SK-N-SH (cell line): ENCODE data around the gene TLR7. TPM values are rescaled to one million over a fixed set of nuclear protein-coding genes. Genes with fewer than 3 reads are reported as not detected.

ENCODE experiments used
- CTCF ChIA-PET: fragments of 300-600, 350-600 bp; formaldehyde crosslinking; extraction: SDS; loops from one replicate; lab custom pipeline; 2021; lab: Yijun Ruan, JAX
- POLR2A ChIA-PET: fragments of 350-600 bp; sonication (Branson Sonifier 250); formaldehyde crosslinking; extraction: SDS; loops from one replicate; lab custom pipeline; 2020; ENCODE audit warnings: antibody characterized with exemption, inconsistent platforms; lab: Yijun Ruan, JAX
- DNase-seq: peaks from one replicate; pipeline ENCODE4 v3.0.0; 2012
- H2AFZ ChIP-seq: fragments of 200-600 bp; sonication (generic); 2 replicates; pipeline ENCODE4 v1.8.1; 2016; ENCODE audit warnings: antibody characterized with exemption, mild to moderate bottlenecking, low read depth
- H3F3A ChIP-seq: fragments of 200-600 bp; sonication (generic); replicated peaks from 2 replicates; pipeline ENCODE3; 2016; ENCODE audit warnings: antibody characterized with exemption, mild to moderate bottlenecking; ENCODE audit not compliant: insufficient read depth
- H3K27ac ChIP-seq, 2 experiments: fragments of 200-500 bp in 1 of 2; fragments of 200-600 bp in 1 of 2; sonication (Bioruptor generic) in 1 of 2; sonication (generic), shearing (Covaris generic) in 1 of 2; 2 replicates each; pipeline versions ENCODE4 v1.5.1 to v1.6.1; 2014 to 2016; ENCODE audit warnings: low read depth in 2 of 2, inconsistent platforms in 1 of 2, low read length in 1 of 2, mild to moderate bottlenecking in 1 of 2, mixed read lengths in 1 of 2
- H3K27me3 ChIP-seq: fragments of 200-600 bp; sonication (generic), shearing (Covaris generic); 2 replicates; pipeline ENCODE4 v1.6.1; 2016; ENCODE audit warnings: mixed run types; ENCODE audit not compliant: insufficient read depth
- H3K36me3 ChIP-seq, 2 experiments: fragments of 200-500 bp in 1 of 2; fragments of 200-600 bp in 1 of 2; sonication (Bioruptor generic) in 1 of 2; sonication (generic) in 1 of 2; replicated peaks in 1 of 2; 2 replicates each; pipeline versions ENCODE3 to v1.5.1; 2014 to 2016; ENCODE audit warnings: low read length in 1 of 2, mild to moderate bottlenecking in 1 of 2; ENCODE audit not compliant: insufficient read depth in 2 of 2, control insufficient read depth in 1 of 2
- H3K4me1 ChIP-seq, 2 experiments: fragments of 200-500 bp in 1 of 2; fragments of 200-600 bp in 1 of 2; sonication (Bioruptor generic) in 1 of 2; sonication (generic), shearing (Covaris generic) in 1 of 2; 2 replicates each; pipeline versions ENCODE4 v1.5.1 to v1.6.1; 2014 to 2016; ENCODE audit warnings: low read depth in 1 of 2, low read length in 1 of 2, mixed run types in 1 of 2; ENCODE audit not compliant: insufficient read depth in 2 of 2, control insufficient read depth in 1 of 2
- H3K4me2 ChIP-seq: fragments of 200-600 bp; sonication (generic), shearing (Covaris generic); 2 replicates; pipeline ENCODE4 v1.6.1; 2017; ENCODE audit warnings: mixed run types
- H3K4me3 ChIP-seq, 2 experiments: fragments of 200-500 bp in 1 of 2; fragments of 200-600 bp in 1 of 2; sonication (Bioruptor generic) in 1 of 2; sonication (generic), shearing (Covaris generic) in 1 of 2; 2 replicates each; pipeline versions ENCODE4 v1.5.1 to v1.8.1; 2014 to 2016; ENCODE audit warnings: low read depth in 2 of 2, inconsistent platforms in 1 of 2, low read length in 1 of 2, mild to moderate bottlenecking in 1 of 2, mixed read lengths in 1 of 2, moderate library complexity in 1 of 2
- H3K79me2 ChIP-seq: fragments of 200-600 bp; sonication (generic); 2 replicates; pipeline ENCODE4 v1.8.1; 2017; ENCODE audit warnings: mild to moderate bottlenecking; ENCODE audit not compliant: insufficient read depth
- H3K9ac ChIP-seq: fragments of 200-600 bp; sonication (generic); 2 replicates; pipeline ENCODE4 v1.6.1; 2017; ENCODE audit warnings: mixed run types
- H3K9me2 ChIP-seq: fragments of 200-600 bp; sonication (generic); 2 replicates; pipeline ENCODE4 v1.6.1; 2017; ENCODE audit warnings: mixed run types
- H3K9me3 ChIP-seq: fragments of 200-600 bp; sonication (generic); 2 replicates; pipeline ENCODE4 v1.6.1; 2017; ENCODE audit warnings: mixed run types, mild to moderate bottlenecking, moderate library complexity
- H4K20me1 ChIP-seq: fragments of 200-600 bp; sonication (generic); 2 replicates; pipeline ENCODE4 v1.6.1; 2017; ENCODE audit warnings: mild to moderate bottlenecking, mixed run types; ENCODE audit not compliant: insufficient read depth
- ELF1 ChIP-seq: IDR thresholded peaks from 2 replicates; pipeline ENCODE4 v1.4.0; 2012
- EP300 ChIP-seq, 2 experiments: IDR thresholded peaks; 2 replicates each; pipeline versions ENCODE4 v1.4.0 to v1.6.1; 2012; ENCODE audit warnings: borderline replicate concordance in 1 of 2, low read depth in 1 of 2, low read length in 1 of 2
- EZH2phosphoT487 ChIP-seq: fragments of 200-600 bp; sonication (generic); IDR thresholded peaks from 2 replicates; pipeline ENCODE4 v1.6.1; 2017; ENCODE audit warnings: low read depth, mixed run types, mild to moderate bottlenecking, antibody characterized with exemption, moderate library complexity, borderline replicate concordance
- FOSL2 ChIP-seq: IDR thresholded peaks from 2 replicates; pipeline ENCODE4 v1.4.0; 2012; ENCODE audit warnings: low read depth, mild to moderate bottlenecking, moderate library complexity, borderline replicate concordance
- FOXM1 ChIP-seq: IDR thresholded peaks from 2 replicates; pipeline ENCODE4 v1.4.0; 2012; ENCODE audit warnings: low read depth, mild to moderate bottlenecking
- GATA2 ChIP-seq: sonication (generic); formaldehyde crosslinking; IDR thresholded peaks from 2 replicates; pipeline ENCODE4 v1.5.0; 2020; ENCODE audit warnings: mild to moderate bottlenecking, missing genetic modification reagents
- JUND ChIP-seq: IDR thresholded peaks from 2 replicates; pipeline ENCODE4 v1.4.0; 2012
- MEF2A ChIP-seq: IDR thresholded peaks from 2 replicates; pipeline ENCODE4 v1.4.0; 2012; ENCODE audit warnings: low read depth, borderline replicate concordance
- POLR2AphosphoS5 ChIP-seq: IDR thresholded peaks from 2 replicates; pipeline ENCODE4 v1.6.1; 2012; ENCODE audit warnings: low read depth, low read length
- RAD21 ChIP-seq: IDR thresholded peaks from 2 replicates; pipeline ENCODE4 v1.6.1; 2012; ENCODE audit warnings: mild to moderate bottlenecking, low read length
- RCOR1 ChIP-seq: fragments of 150-350 bp; IDR thresholded peaks from 2 replicates; pipeline ENCODE4 v1.6.1; 2017; ENCODE audit warnings: antibody characterized with exemption, low read length
- RFX5 ChIP-seq: IDR thresholded peaks from 2 replicates; pipeline ENCODE4 v1.6.1; 2012; ENCODE audit warnings: mild to moderate bottlenecking, improper control_type of control experiment, low read length
- SMC3 ChIP-seq: IDR thresholded peaks from 2 replicates; pipeline ENCODE4 v1.6.1; 2012; ENCODE audit warnings: low read depth, low read length, improper control_type of control experiment
- TAF1 ChIP-seq: IDR thresholded peaks from 2 replicates; pipeline ENCODE4 v1.6.1; 2012; ENCODE audit warnings: low read depth, mild to moderate bottlenecking, low read length, moderate library complexity, borderline replicate concordance
- TCF12 ChIP-seq: IDR thresholded peaks from 2 replicates; pipeline ENCODE4 v1.4.0; 2012
- TEAD4 ChIP-seq: IDR thresholded peaks from 2 replicates; pipeline ENCODE4 v1.4.0; 2012; ENCODE audit warnings: mild to moderate bottlenecking, borderline replicate concordance; ENCODE audit not compliant: insufficient read depth
- YY1 ChIP-seq: IDR thresholded peaks from 2 replicates; pipeline ENCODE4 v1.4.0; 2012; ENCODE audit warnings: low read depth, mild to moderate bottlenecking
- WGBS: methylation state at CpG from one replicate; pipeline ENCODE4 v1.1.6; 2017; ENCODE audit warnings: low lambda C conversion rate; 5-methylcytosine and 5-hydroxymethylcytosine counted together
- polyA plus RNA-seq, 3 experiments: library from polyadenylated mRNA; depleted of rRNA; stranded (reverse); fragments of >200 nt; gene quantifications; 2 replicates each; pipeline ENCODE4 v1.2.3, GENCODE V29; 2012
- TF ChIP-seq, protein P1 (sequence below): IDR thresholded peaks from 2 replicates; pipeline ENCODE4 v1.4.0; 2012; ENCODE audit warnings: low read depth, borderline replicate concordance
- TF ChIP-seq, protein P2 (sequence below): fragments of 150-350 bp; IDR thresholded peaks from 2 replicates; pipeline ENCODE4 v1.6.1; 2017; ENCODE audit warnings: antibody characterized with exemption, low read length, low read depth, borderline replicate concordance
- TF ChIP-seq, protein P3 (sequence below): fragments of 150-350 bp; IDR thresholded peaks from 2 replicates; pipeline ENCODE4 v1.6.1; 2016; ENCODE audit warnings: mild to moderate bottlenecking, low read depth, low read length
- TF ChIP-seq, protein P4 (sequence below): IDR thresholded peaks from 2 replicates; pipeline ENCODE4; 2012

TLR7 gene
- polyA plus RNA-seq, 1 of the 3 experiments (the other 2 are of a cell fraction) = not detected

DNA sequence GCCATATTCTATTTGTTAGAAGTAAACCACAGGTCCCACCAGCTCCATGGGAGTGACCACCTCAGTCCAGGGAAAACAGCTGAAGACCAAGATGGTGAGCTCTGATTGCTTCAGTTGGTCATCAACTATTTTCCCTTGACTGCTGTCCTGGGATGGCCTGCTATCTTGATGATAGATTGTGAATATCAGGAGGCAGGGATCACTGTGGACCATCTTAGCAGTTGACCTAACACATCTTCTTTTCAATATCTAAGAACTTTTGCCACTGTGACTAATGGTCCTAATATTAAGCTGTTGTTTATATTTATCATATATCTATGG lies 55.7 kb downstream of the TLR7 start:
- H3K4me3 ChIP-seq = no peak overlapping the region
- H3K4me1 ChIP-seq = no peaks in the 10 kb centered on the region
- no peaks in the 10 kb centered on the region for H3K79me2 ChIP-seq
- no peak overlapping the region for H2AFZ ChIP-seq
- H3K9me2 ChIP-seq = no peaks in the 10 kb centered on the region
- no peak overlapping the region for H3K4me2 ChIP-seq
- no peak overlapping the region for H3K9ac ChIP-seq
- DNase-seq = no peak
- no peak for TF ChIP-seq TCF12
- no peak for TF ChIP-seq MEF2A
- TF ChIP-seq, protein P1, sequence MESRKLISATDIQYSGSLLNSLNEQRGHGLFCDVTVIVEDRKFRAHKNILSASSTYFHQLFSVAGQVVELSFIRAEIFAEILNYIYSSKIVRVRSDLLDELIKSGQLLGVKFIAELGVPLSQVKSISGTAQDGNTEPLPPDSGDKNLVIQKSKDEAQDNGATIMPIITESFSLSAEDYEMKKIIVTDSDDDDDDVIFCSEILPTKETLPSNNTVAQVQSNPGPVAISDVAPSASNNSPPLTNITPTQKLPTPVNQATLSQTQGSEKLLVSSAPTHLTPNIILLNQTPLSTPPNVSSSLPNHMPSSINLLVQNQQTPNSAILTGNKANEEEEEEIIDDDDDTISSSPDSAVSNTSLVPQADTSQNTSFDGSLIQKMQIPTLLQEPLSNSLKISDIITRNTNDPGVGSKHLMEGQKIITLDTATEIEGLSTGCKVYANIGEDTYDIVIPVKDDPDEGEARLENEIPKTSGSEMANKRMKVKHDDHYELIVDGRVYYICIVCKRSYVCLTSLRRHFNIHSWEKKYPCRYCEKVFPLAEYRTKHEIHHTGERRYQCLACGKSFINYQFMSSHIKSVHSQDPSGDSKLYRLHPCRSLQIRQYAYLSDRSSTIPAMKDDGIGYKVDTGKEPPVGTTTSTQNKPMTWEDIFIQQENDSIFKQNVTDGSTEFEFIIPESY = no peak
- no peak for TF ChIP-seq YY1
- no peak for TF ChIP-seq SMC3
- TF ChIP-seq, protein P2, sequence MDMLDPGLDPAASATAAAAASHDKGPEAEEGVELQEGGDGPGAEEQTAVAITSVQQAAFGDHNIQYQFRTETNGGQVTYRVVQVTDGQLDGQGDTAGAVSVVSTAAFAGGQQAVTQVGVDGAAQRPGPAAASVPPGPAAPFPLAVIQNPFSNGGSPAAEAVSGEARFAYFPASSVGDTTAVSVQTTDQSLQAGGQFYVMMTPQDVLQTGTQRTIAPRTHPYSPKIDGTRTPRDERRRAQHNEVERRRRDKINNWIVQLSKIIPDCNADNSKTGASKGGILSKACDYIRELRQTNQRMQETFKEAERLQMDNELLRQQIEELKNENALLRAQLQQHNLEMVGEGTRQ = no peak
- no peak for TF ChIP-seq GATA2
- TF ChIP-seq RAD21 = no peak
- TF ChIP-seq, protein P3, sequence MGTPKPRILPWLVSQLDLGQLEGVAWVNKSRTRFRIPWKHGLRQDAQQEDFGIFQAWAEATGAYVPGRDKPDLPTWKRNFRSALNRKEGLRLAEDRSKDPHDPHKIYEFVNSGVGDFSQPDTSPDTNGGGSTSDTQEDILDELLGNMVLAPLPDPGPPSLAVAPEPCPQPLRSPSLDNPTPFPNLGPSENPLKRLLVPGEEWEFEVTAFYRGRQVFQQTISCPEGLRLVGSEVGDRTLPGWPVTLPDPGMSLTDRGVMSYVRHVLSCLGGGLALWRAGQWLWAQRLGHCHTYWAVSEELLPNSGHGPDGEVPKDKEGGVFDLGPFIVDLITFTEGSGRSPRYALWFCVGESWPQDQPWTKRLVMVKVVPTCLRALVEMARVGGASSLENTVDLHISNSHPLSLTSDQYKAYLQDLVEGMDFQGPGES = no peak
- TF ChIP-seq ELF1 = no peak
- no peak for TF ChIP-seq POLR2AphosphoS5
- no peaks in the 10 kb centered on the region for H3F3A ChIP-seq
- ChIA-PET POLR2A (no interaction called here), CTCF (interaction anchor here (0.7 kb wide), 1 partner anchor 24 kb away, joined by 3 read pairs; no protein-coding TSS in a partner anchor)
- no peaks in the 10 kb centered on the region for H3K36me3 ChIP-seq
- no peaks in the 10 kb centered on the region for H4K20me1 ChIP-seq
- peaks cover 22% of the 10 kb centered on the region; the same call in 1 of the 2 replicates for H3K27me3 ChIP-seq
- no peak overlapping the region for H3K27ac ChIP-seq
- no peaks in the 10 kb centered on the region for H3K9me3 ChIP-seq

DNA sequence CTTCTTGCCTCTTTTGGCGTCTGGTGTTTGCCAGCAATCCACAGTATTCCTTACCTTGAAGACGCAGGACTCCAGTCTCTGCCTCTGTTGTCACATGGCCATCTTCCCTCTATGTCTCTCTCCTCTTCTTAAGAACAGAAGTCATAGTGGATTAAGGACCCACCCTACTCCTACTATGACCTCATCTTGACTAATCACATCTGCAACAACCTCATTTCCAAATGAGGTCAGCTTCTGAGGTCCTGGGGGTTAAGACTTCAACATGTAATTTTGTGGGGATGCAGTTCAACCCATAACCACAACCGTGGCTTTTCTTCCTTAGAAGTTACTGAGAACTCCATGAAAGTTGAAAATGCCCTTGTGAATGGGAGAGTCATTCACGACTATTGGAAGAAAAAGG lies 62.8 kb downstream of the TLR7 start:
- no peak overlapping the region for H3K4me3 ChIP-seq
- no peaks in the 10 kb centered on the region for H4K20me1 ChIP-seq
- ChIA-PET POLR2A (no interaction called here), CTCF (interaction anchor here (1.5 kb wide), 1 partner anchor 16 kb away, joined by 8 read pairs; no protein-coding TSS in a partner anchor)
- H3K27ac ChIP-seq = no peak overlapping the region
- no peaks in the 10 kb centered on the region; the same call in 1 of the 2 replicates for H3K27me3 ChIP-seq
- H2AFZ ChIP-seq = no peak overlapping the region
- H3K79me2 ChIP-seq = no peaks in the 10 kb centered on the region
- DNase-seq = no peak
- no peaks in the 10 kb centered on the region for H3K9me2 ChIP-seq
- WGBS = 37% methylated on average over 4 of the region's 4 CpGs
- H3K36me3 ChIP-seq = no peaks in the 10 kb centered on the region
- no peaks in the 10 kb centered on the region for H3K4me1 ChIP-seq
- H3K9me3 ChIP-seq = no peaks in the 10 kb centered on the region
- no peak overlapping the region for H3K4me2 ChIP-seq
- no peak overlapping the region for H3K9ac ChIP-seq
- no peaks in the 10 kb centered on the region for H3F3A ChIP-seq
- TF ChIP-seq FOSL2 (no peak), EZH2phosphoT487 (no peak), POLR2AphosphoS5 (no peak), YY1 (no peak), FOXM1 (no peak), RFX5 (no peak), RCOR1 (no peak), EP300 (IDR thresholded peaks at IDR 0.05; ENCODE audit: borderline replicate concordance in 1 of 2, low read depth in 1 of 2, low read length in 1 of 2) (no peak), TAF1 (no peak), TEAD4 (no peak), JUND (no peak)
- TF ChIP-seq, protein P4, sequence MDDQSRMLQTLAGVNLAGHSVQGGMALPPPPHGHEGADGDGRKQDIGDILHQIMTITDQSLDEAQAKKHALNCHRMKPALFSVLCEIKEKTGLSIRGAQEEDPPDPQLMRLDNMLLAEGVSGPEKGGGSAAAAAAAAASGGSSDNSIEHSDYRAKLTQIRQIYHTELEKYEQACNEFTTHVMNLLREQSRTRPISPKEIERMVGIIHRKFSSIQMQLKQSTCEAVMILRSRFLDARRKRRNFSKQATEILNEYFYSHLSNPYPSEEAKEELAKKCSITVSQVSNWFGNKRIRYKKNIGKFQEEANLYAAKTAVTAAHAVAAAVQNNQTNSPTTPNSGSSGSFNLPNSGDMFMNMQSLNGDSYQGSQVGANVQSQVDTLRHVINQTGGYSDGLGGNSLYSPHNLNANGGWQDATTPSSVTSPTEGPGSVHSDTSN = no peak
- TF ChIP-seq, protein P1 = no peak
- TF ChIP-seq, protein P3 = no peak
